H1 (cell line): ENCODE measurements around the gene NUP85. TPM values are rescaled to one million over a fixed set of nuclear protein-coding genes. Genes with fewer than 3 reads are reported as not detected.

Source experiments
- ASH2L ChIP-seq: fragments of 200-600, 300-600 bp; sonication (generic); IDR thresholded peaks from one replicate; pipeline ENCODE4 v1.7.1; 2017; ENCODE audit warnings: low read length
- ATF2 ChIP-seq: IDR thresholded peaks from 2 replicates; pipeline ENCODE4 v1.6.1; 2012; ENCODE audit warnings: low read length, inconsistent platforms
- CHD2 ChIP-seq: IDR thresholded peaks from 2 replicates; pipeline ENCODE4 v1.6.1; 2012; ENCODE audit warnings: low read length, improper control_type of control experiment
- HDAC2 ChIP-seq, 2 experiments: fragments of 300-600 bp in 1 of 2; sonication (generic) in 1 of 2; IDR thresholded peaks; 2 replicates each; pipeline ENCODE4 v1.6.1; 2011 to 2012; ENCODE audit warnings: low read depth in 2 of 2, low read length in 2 of 2, mild to moderate bottlenecking in 2 of 2, moderate library complexity in 2 of 2, borderline replicate concordance in 1 of 2, inconsistent platforms in 1 of 2
- MAX ChIP-seq: IDR thresholded peaks from 2 replicates; pipeline ENCODE4 v1.6.1; 2012; ENCODE audit warnings: inconsistent platforms
- SP4 ChIP-seq: IDR thresholded peaks from 2 replicates; pipeline ENCODE4 v1.6.1; 2012; ENCODE audit warnings: low read length, inconsistent platforms
- TCF12 ChIP-seq: IDR thresholded peaks from 2 replicates; pipeline ENCODE4 v1.6.1; 2011; ENCODE audit warnings: low read depth, mild to moderate bottlenecking, low read length
- USF2 ChIP-seq: IDR thresholded peaks from 2 replicates; pipeline ENCODE4 v1.6.1; 2011; ENCODE audit warnings: low read length, improper control_type of control experiment
- polyA plus RNA-seq, 7 experiments: library from polyadenylated mRNA; depleted of rRNA in 3 of 7; stranded (reverse) in 5 of 7; unstranded in 2 of 7; fragments of >200 nt in 5 of 7; fragments of 200-250 nt in 2 of 7; gene quantifications; 1 replicate in 5 of 7; 2 replicates in 1 of 7; 4 replicates in 1 of 7; pipeline versions ENCODE4 v1.2.1 to v1.2.3, GENCODE V29; 2011 to 2013; ENCODE audit warnings: missing spikeins in 2 of 7, mixed read lengths in 2 of 7
- total RNA-seq: library from RNA; stranded (reverse); fragmentation: NEBNext Ultra II Directional; extraction: Animal tissue kit (Norgen Biotek cat#: 25700); gene quantifications from 2 replicates; pipeline ENCODE4 v1.2.1, GENCODE V29; 2021

The NUP85 gene
- total and polyA plus RNA-seq, 2 of the 8 experiments (the other 6 are each of a cell fraction or from before 2014, with no cell fraction given), result 98.5 to 154 TPM

- TF ChIP-seq USF2 (no peak), MAX (no peak), SP4 (no peak), CHD2 (no peak), ATF2 (no peak), ASH2L (no peak), TCF12 (no peak), HDAC2 (IDR thresholded peaks at IDR 0.05; ENCODE audit: borderline replicate concordance in 1 of 2, low read depth in 2 of 2, low read length in 2 of 2) (no peak)
- TF ChIP-seq, all 59 proteins: peak for 0
Observed at GRCh38 chr17:75194879-75195278, 10.6 kb upstream of the NUP85 start (continued).
